C4-2B (cell line): ENCODE data around the gene ADGRG7.

Source experiments
- ZFX ChIP-seq: fragments of 450-650 bp; IDR thresholded peaks from 2 replicates; pipeline ENCODE4 v1.6.1; 2017
- TF ChIP-seq, protein P1 (sequence below): fragments of 450-650 bp; conservative IDR thresholded peaks from 2 replicates; pipeline ENCODE4 v1.5.1; 2017; ENCODE audit warnings: mild to moderate bottlenecking

DNA sequence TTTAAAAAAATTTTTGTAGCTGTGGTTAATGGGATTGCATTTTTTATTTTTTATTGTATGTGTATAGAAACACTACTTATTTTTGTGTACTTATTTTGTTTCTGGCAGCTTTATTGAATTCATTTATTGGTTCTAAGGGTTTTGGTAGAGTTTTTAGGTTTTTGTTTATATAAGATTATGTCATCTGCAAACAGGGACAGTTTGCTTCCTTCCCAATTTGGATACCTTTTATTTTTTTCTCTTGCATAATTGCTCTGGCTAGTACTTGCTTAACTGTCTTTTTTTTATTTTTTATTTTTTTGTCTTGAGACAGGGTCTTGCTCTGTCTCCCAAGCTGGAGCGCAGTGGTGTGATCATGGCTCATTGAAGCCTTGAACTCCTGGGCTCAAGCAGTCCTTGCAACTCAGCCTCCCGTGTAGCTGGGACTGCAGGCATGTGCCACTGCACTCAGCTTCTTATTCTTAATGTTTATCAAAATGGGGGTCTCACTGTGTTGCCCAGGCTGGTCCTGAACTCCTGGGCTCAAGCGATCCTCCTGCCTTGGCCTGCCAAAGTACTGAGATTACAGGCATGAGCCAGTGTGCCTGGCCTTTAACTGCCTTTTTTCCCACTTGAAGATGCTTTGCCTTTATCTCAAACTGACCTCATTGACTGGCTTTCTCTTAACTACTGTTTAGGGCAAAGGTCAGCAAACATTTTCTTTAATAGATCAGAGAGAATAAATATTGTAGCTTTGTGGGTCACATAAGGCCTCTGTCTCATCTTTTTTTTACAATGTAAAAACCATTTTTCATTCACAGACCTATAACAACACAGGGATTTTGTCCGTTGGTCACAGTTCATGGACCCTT lies 108.5 kb downstream of the ADGRG7 start:
- TF ChIP-seq, protein P1, sequence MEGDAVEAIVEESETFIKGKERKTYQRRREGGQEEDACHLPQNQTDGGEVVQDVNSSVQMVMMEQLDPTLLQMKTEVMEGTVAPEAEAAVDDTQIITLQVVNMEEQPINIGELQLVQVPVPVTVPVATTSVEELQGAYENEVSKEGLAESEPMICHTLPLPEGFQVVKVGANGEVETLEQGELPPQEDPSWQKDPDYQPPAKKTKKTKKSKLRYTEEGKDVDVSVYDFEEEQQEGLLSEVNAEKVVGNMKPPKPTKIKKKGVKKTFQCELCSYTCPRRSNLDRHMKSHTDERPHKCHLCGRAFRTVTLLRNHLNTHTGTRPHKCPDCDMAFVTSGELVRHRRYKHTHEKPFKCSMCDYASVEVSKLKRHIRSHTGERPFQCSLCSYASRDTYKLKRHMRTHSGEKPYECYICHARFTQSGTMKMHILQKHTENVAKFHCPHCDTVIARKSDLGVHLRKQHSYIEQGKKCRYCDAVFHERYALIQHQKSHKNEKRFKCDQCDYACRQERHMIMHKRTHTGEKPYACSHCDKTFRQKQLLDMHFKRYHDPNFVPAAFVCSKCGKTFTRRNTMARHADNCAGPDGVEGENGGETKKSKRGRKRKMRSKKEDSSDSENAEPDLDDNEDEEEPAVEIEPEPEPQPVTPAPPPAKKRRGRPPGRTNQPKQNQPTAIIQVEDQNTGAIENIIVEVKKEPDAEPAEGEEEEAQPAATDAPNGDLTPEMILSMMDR = no peak
- no peak for TF ChIP-seq ZFX
